Stimulated activated CD8-positive, alpha-beta memory T cell treated with anti-CD3 and anti-CD28 coated beads, Interleukin-7, amount 100 ng/mL, for 1 hour (primary cell): Measurements from ENCODE around the gene SALL2.
"Not testable (repeated sequence)": the region's sequence is repeated elsewhere in the genome, so short reads cannot be mapped to it uniquely, and the experiment has no call there.

Experiments
- DNase-seq, 2 donors: peaks; one replicate each; pipeline ENCODE4 v3.0.0-alpha.2; 2020; ENCODE audit warnings: low read depth in 2 of 2

The SALL2 gene

GRCh38 chr14:21525962-21526671 is at the start of gene SALL2:
Gene SALL2, minus strand, starts transcription at chr14:21526346. Its CDS starts 219 bp downstream, at chr14:21526127.
- DNase-seq, result peak; percentile 23 to 43

- DNase-seq, result no peak
Measured at GRCh38 chr14:21575661-21576060, 49.5 kb upstream of the SALL2 start.

GRCh38 chr14:21572604-21573003 is 46.5 kb upstream of the SALL2 start:
- no peak for DNase-seq

- no peak for DNase-seq
Measured at GRCh38 chr14:21558703-21559170, 32.6 kb upstream of the SALL2 start.

GRCh38 chr14:21557084-21557901 is 31.1 kb upstream of the SALL2 start:
- peak; percentile 27 to 62 for DNase-seq

GRCh38 chr14:21556378-21557083 is 30.4 kb upstream of the SALL2 start:
- no peak for DNase-seq

- no peak for DNase-seq
Measured at GRCh38 chr14:21553266-21553665, 27.1 kb upstream of the SALL2 start.

GRCh38 chr14:21544588-21544987 is 18.4 kb upstream of the SALL2 start:
- not testable (repeated sequence) for DNase-seq

GRCh38 chr14:21543963-21544362 is 17.8 kb upstream of the SALL2 start:
- no peak for DNase-seq

GRCh38 chr14:21543521-21543960 is 17.4 kb upstream of the SALL2 start:
- DNase-seq, result no peak

GRCh38 chr14:21541413-21542074 is 15.4 kb upstream of the SALL2 start:
- no peak for DNase-seq

GRCh38 chr14:21539189-21539940 is 13.2 kb upstream of the SALL2 start:
- no peak for DNase-seq

GRCh38 chr14:21537090-21537424 is 10.9 kb upstream of the SALL2 start:
- no peak for DNase-seq

- no peak for DNase-seq
Measured at GRCh38 chr14:21536418-21537089, 10.4 kb upstream of the SALL2 start.

GRCh38 chr14:21535545-21536417 is 9.6 kb upstream of the SALL2 start:
- DNase-seq, result no peak

- no peak for DNase-seq
Measured at GRCh38 chr14:21534576-21534975, 8.4 kb upstream of the SALL2 start.

GRCh38 chr14:21533294-21533693 is 7.1 kb upstream of the SALL2 start:
- no peak for DNase-seq

GRCh38 chr14:21529515-21529914 is 3.4 kb upstream of the SALL2 start:
- no peak for DNase-seq
